ENCODE results near the gene ASXL1. TPM values are rescaled to one million over a fixed set of nuclear protein-coding genes. Genes with fewer than 3 reads are reported as not detected.

The ASXL1 gene
- total RNA-seq, 2 experiments from 2014 or later = 129 to 137 TPM

DNA sequence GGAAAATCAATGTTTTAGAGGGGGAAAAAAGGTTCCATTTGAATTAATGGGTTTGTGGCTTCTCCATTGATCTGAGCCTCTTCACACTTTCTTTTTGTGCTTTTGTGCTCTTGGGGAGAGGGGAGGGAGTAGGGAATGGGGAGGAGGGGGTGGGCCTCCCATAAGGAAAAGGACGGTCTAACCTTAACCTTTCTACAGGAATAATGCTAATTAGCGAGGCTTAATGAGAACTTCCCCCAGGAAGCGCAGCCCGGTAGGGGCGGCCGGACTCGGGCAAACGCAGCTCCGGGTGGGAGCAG lies 124.0 kb downstream of the ASXL1 start:
- ATAC-seq (no peak), DNase-seq (no peak)
- TF ChIP-seq, protein P1, sequence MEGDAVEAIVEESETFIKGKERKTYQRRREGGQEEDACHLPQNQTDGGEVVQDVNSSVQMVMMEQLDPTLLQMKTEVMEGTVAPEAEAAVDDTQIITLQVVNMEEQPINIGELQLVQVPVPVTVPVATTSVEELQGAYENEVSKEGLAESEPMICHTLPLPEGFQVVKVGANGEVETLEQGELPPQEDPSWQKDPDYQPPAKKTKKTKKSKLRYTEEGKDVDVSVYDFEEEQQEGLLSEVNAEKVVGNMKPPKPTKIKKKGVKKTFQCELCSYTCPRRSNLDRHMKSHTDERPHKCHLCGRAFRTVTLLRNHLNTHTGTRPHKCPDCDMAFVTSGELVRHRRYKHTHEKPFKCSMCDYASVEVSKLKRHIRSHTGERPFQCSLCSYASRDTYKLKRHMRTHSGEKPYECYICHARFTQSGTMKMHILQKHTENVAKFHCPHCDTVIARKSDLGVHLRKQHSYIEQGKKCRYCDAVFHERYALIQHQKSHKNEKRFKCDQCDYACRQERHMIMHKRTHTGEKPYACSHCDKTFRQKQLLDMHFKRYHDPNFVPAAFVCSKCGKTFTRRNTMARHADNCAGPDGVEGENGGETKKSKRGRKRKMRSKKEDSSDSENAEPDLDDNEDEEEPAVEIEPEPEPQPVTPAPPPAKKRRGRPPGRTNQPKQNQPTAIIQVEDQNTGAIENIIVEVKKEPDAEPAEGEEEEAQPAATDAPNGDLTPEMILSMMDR (IDR thresholded peaks at IDR 0.05) = no peak
- ChIA-PET POLR2A (no interaction called here), CTCF (no interaction called here)
- H3K27me3 Mint-ChIP-seq = no peaks in the 10 kb centered on the region
- intact Hi-C loops (cut with micrococcal nuclease) = no loop called here
- H3K9me3 Mint-ChIP-seq = no peaks in the 10 kb centered on the region
- H3K4me1 Mint-ChIP-seq (ENCODE audit: low read depth) = peaks cover 52% of the 10 kb centered on the region
- H3K27ac Mint-ChIP-seq = no peak overlapping the region
- H3K4me3 Mint-ChIP-seq = peak overlapping the region; percentile 71
- no peaks in the 10 kb centered on the region for H3K36me3 Mint-ChIP-seq (ENCODE audit: low read depth)

DNA sequence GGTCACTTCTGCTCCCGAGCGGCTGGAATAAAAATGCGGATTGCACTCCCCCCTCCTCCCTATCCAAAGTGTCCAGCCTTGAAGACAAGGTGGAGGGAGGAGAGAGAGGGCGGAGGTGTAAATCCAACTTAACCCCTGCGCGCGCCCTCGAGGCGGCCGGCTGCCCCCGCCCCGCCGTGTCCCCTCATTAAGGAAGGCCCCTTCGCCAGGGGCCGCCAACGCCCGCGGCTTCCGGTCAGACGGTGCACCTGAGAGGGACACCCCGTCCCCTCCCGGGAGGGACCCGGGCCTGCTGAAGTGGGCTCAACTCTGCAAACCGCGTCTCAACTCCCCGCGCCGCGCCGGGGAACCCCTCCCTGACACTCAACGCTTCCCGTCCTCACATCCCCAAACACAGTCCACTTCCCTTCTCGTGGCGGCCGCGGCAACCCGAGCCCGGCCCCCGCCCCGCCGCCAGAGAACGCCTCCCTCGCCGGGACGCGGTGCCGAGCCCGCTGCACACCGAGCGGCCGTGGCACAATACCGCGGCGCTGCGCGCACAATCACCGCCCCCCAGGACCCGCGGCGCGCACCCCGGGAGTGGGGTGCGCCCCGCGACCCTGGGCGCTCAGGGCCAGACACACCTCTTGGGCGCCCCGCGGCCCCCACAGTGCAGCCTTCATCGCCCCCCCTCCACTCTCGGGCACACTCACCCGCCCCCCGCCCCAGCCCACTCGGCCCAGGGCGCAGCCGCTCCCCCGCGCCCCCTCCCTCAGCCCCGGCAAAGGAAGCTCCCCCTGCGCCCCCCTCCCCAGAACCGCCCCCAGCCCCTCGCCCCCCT lies 124.5 kb downstream of the ASXL1 start:
- H3K4me3 Mint-ChIP-seq = peak overlapping the region; percentile 71
- no peaks in the 10 kb centered on the region for H3K27me3 Mint-ChIP-seq
- peak; percentile 7 for ATAC-seq
- no peaks in the 10 kb centered on the region for H3K9me3 Mint-ChIP-seq
- ChIA-PET CTCF (interaction anchor here (1.5 to 1.7 kb wide), 2 partner anchors 26 to 40 kb away, joined by 3 read pairs; no protein-coding TSS in a partner anchor), POLR2A (interaction anchor here (0.8 to 1.2 kb wide), 4 partner anchors 41 to 125 kb away, joined by 3 to 6 read pairs (median 4); no protein-coding TSS in a partner anchor)
- H3K27ac Mint-ChIP-seq = no peak overlapping the region
- H3K4me1 Mint-ChIP-seq (ENCODE audit: low read depth) = peaks cover 47% of the 10 kb centered on the region
- TF ChIP-seq, protein P1 (IDR thresholded peaks at IDR 0.05) = no peak
- DNase-seq = peak; percentile 41
- H3K36me3 Mint-ChIP-seq (ENCODE audit: low read depth) = no peaks in the 10 kb centered on the region
- intact Hi-C loops (cut with micrococcal nuclease) = no loop called here

DNA sequence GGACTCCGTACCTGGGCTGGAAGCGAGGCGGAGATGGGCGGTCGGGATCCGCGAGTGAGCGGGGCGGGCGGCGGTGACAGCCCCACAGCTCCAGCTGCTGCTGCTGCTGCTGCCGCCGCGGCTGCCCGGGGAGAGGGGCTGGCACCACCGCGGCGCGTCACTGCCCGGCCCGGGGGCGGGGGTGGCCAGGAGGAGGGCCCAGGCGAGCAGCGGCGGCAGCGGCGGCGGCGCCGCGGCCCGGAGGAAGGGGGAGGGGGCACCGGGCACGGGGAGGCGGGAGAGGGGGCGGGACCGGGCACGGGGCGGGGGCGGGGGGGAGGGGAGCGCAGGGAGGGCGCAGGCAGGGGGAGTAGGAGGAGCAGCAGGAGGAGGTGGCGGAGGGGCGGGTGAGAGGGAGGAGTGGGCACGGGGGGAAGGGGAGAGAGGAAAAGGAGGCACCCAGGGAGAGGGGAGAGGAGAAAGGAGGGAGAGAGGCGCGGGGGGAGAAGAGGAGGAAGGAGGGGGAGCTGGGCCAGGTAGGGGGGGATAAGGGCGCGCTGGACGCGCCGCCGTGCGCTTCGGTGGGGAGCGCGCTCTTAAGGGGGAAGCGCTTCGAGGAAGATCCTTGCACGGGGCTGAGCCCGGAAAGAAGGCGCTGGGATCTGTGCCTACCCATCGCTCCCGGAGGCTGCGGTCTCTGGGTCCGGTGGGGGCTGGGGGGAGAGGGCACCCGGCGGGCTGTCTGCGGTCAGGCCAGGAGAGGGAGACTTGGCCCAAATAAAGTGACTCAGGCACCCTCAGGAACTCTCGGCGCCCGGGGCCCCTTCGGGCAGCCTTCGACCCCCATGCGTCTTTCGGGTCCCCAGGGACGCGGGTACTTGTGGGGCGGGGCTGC lies 125.5 kb downstream of the ASXL1 start:
- intact Hi-C loops (cut with micrococcal nuclease) = no loop called here
- Mint-ChIP-seq H3K9me3 (peaks cover 5% of the 10 kb centered on the region), H3K27ac (peak overlapping the region; percentile 64), H3K36me3 (ENCODE audit: low read depth) (peaks cover 3% of the 10 kb centered on the region), H3K27me3 (no peaks in the 10 kb centered on the region), H3K4me1 (ENCODE audit: low read depth) (peaks cover 43% of the 10 kb centered on the region), H3K4me3 (peak overlapping the region; percentile 76)
- TF ChIP-seq, protein P1 (IDR thresholded peaks at IDR 0.05) = no peak
- ChIA-PET CTCF (interaction anchor here (1.1 to 4.2 kb wide), 5 partner anchors 13 to 280 kb away, joined by 3 to 23 read pairs (median 3); no protein-coding TSS in a partner anchor), POLR2A (interaction anchor here (0.6 to 3.1 kb wide), 7 partner anchors 8 to 155 kb away, joined by 3 to 15 read pairs (median 4); no protein-coding TSS in a partner anchor)
- ATAC-seq (peak; percentile 38), DNase-seq (peak; percentile 68)

DNA sequence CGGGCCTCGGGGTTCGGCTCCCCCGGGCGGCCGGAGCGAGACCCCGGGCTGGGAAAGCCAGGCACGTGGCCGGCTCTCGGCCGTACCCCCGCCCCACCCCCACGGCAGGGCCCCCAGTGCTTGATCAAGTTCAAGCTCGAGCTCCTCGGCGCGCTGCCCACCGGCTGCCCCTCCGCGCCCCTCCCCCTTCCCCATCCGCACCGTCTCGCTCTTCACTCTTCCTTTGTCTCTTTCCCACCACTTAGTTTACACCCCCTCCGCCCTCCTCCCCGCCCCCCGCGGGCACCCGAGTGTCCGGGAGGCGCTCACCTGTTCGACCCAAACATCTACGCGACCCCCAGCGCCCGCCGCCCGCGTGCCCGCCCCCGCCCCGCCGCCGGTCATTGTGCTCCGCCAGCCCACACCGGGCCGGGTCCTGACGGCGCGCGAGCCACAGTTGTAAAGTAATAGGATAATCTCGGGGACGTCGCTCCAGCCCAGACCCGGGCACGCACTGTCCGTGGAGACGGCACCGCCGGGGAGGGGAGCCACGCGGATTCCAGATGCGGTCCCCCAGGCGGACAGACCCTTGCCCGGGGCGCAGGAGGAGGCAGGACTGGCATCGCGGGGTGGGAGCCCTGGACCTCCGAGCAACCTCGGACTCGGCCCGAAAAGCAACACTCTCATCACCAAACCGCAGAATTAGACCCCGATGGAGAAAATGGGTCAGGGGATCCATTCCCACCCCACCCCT lies 126.3 kb downstream of the ASXL1 start:
- Mint-ChIP-seq H3K27ac (peak overlapping the region; percentile 66), H3K4me3 (peak overlapping the region; percentile 81), H3K4me1 (ENCODE audit: low read depth) (peaks cover 38% of the 10 kb centered on the region), H3K27me3 (no peaks in the 10 kb centered on the region), H3K9me3 (peaks cover 7% of the 10 kb centered on the region), H3K36me3 (ENCODE audit: low read depth) (peaks cover 4% of the 10 kb centered on the region)
- ATAC-seq (peak; percentile 5), DNase-seq (peak; percentile 45)
- intact Hi-C loops (cut with micrococcal nuclease) = no loop called here
- ChIA-PET CTCF (interaction anchor here (1.1 to 4.2 kb wide), 12 partner anchors 12 to 281 kb away, joined by 3 to 23 read pairs (median 3); no protein-coding TSS in a partner anchor), POLR2A (interaction anchor here (0.6 to 3.1 kb wide), 5 partner anchors 9 to 156 kb away, joined by 3 to 15 read pairs (median 4); no protein-coding TSS in a partner anchor)
- TF ChIP-seq, protein P1 (IDR thresholded peaks at IDR 0.05) = no peak
